Measurements from ENCODE around the gene MRPL42.

DNA sequence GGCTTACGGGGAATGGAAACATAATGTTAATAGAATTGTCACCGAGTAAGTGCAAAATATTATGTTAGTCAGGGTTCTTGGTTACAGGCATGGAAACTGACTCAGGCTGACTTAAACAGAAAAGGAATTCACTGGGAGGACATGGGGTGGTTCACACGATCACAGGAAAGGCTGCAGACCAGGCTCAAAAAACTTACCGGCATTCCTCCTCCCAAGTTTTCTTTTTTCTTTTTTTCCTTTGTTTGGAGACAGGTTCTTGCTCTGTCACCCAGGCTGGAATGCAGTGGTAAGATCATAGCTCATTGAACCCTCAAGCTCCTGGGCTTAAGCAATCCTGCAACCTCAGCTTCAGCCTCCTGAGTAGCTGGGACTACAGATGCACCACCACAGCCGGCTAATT, 13.7 kb upstream of the MRPL42 start:
- TF ChIP-seq, protein P1, sequence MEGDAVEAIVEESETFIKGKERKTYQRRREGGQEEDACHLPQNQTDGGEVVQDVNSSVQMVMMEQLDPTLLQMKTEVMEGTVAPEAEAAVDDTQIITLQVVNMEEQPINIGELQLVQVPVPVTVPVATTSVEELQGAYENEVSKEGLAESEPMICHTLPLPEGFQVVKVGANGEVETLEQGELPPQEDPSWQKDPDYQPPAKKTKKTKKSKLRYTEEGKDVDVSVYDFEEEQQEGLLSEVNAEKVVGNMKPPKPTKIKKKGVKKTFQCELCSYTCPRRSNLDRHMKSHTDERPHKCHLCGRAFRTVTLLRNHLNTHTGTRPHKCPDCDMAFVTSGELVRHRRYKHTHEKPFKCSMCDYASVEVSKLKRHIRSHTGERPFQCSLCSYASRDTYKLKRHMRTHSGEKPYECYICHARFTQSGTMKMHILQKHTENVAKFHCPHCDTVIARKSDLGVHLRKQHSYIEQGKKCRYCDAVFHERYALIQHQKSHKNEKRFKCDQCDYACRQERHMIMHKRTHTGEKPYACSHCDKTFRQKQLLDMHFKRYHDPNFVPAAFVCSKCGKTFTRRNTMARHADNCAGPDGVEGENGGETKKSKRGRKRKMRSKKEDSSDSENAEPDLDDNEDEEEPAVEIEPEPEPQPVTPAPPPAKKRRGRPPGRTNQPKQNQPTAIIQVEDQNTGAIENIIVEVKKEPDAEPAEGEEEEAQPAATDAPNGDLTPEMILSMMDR (IDR thresholded peaks at IDR 0.05), result no peak
- no peak for TF ChIP-seq EZH2 (IDR thresholded peaks at IDR 0.05; ENCODE audit: borderline replicate concordance, insufficient read depth, low read depth, low read length, poor library complexity, severe bottlenecking)
